Amygdala (tissue), 56 donors: ENCODE results near the gene VAMP4.

Source experiments
- DNase-seq, 56 donors: peaks; one replicate each; lab custom pipeline; 2025; lab: John Stamatoyannopoulos, UW

The VAMP4 gene

DNA sequence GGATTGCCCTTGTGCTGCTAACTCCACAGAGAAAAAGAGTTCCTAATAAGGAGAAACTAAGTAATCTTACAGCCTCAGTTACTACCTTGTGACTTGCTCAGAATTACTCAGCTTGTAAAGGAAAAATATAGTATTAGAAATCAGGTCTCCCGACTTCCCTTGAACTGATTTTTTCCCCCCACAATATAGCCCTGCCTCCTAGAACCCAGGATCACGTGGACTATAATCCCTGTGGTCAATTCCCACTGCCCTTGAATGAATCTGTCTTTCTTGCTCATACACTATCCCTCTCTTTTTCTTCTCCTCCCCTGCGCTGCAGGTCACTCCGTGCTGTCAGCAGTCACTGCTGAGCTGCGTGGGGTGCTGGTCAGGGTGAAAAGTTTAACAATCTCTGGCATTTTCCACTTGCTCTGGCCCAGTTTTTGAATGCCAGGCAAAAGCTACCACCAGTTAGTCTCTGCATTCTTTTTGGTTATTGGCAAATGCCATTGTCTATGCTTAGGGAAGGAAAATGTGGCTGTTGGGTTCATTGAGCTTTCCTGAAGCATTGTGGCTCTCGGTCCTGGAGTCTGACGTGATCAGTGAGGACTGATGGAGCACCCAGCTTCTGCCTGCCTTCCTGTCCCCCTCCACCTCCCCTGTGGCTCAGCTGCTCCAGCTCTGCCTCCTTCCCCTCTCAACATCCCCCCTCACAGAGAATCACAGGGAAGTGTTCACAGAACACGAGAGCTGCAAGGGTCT is 87.5 kb downstream of the VAMP4 start:
- DNase-seq, result no peak

GRCh38 chr1:171653796-171654195 is 88.1 kb downstream of the VAMP4 start:
- DNase-seq, result no peak

- DNase-seq, result no peak
Observed at GRCh38 chr1:171652234-171652822, 89.5 kb downstream of the VAMP4 start, which contains the start of gene MYOC. Gene MYOC (minus strand): TSS chr1:171652688. CDS start chr1:171652611, 77 bp downstream.
